ENCODE data around the gene STRN.
"Not testable (repeated sequence)": the region's sequence is repeated elsewhere in the genome, so short reads cannot be mapped to it uniquely, and the experiment has no call there.

Gene STRN

GRCh38 chr2:36906277-36906676 is 60.1 kb downstream of the STRN start:
- no peak for DNase-seq

GRCh38 chr2:36904636-36905035 is 61.7 kb downstream of the STRN start:
- DNase-seq, result no peak

- no peak for DNase-seq
These were observed 63.8 kb downstream of the STRN start for GRCh38 chr2:36902385-36903120.

DNA sequence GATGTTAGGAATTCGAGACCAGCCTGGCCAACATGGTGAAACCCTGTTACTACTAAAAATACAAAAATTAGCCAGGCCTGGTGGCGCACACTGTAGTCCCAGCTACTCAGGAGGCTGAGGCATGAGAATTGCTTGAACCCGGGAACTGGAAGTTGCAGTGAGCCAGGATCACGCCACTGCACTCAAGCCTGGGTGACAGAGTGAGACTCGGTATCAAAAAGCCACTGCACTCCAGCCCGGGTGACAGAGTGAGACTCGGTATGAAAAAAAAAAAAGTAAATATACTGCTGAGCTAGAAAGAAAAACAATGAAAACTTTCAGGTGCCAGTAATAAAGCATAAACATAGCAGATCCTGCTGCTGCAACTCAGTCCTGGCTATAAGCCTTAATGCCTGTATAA is 73.5 kb downstream of the STRN start:
- DNase-seq, result no peak

DNA sequence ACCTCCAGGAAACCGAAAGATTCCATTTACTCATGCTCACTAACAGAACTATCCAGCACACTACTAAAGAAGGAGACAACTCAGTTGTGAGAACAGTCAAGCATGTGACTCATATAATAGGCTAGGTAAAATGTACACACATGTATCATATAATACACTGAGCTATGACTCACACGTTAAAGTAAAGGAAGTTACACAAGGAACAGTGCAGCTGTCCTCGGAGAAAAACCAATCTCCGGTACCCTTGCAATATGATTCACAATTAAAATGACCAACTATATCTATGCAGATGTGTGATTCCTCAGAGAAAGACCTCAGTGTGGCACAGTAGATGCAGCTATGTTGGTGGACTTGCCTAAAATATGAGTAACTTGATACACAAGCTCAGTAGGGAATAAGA is 76.5 kb downstream of the STRN start:
- no peak for DNase-seq

GRCh38 chr2:36887095-36887494 is 79.2 kb downstream of the STRN start:
- DNase-seq, result not testable (repeated sequence)

DNA sequence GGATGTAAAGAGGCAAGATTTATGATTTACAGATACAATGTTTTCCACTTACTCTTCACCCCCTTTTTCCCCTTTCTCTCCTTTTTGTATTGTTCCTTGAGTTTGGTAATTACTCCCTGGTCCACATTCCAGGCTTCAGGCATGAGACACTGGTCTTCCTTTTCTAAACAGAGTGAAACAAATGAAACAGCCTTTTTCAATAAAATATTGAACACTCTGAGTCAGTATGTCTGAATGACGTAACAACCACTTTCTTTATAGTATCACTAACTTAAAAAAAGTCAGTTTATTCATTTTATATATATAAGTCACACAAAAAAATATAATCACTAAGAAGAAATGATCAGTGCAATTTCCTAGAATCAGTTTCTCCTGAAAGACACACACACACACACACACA is 79.7 kb downstream of the STRN start:
- no peak for DNase-seq

- DNase-seq, result no peak
These were observed 80.7 kb downstream of the STRN start for GRCh38 chr2:36885605-36886004.

DNA sequence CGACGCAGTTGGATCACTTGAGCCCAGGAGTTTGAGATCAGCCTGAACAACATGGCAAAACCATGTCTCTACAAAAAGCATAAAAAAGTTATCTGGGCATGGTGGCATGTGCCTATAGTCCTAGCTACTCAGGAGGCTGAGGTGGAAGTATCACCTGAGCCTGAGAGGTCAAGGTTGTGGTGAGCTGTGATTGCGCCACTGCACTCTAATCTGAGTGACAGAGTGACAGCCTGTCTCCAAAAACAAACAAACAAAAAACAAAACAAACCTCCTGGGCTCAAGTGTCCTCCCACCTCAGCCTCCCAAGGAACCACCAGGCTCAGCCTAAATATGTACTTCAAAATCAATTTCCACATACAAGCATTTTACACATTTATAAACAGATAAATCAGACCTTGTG is 83.8 kb downstream of the STRN start:
- DNase-seq, result no peak

GRCh38 chr2:36881816-36882215 is 84.5 kb downstream of the STRN start:
- DNase-seq, result no peak

GRCh38 chr2:36878429-36878828 is 87.9 kb downstream of the STRN start:
- DNase-seq, result no peak

- no peak for DNase-seq
These were observed 95.1 kb downstream of the STRN start for GRCh38 chr2:36871068-36871707.

GRCh38 chr2:36869606-36870005 is 96.7 kb downstream of the STRN start:
- DNase-seq, result no peak

- no peak for DNase-seq
These were observed 104.4 kb downstream of the STRN start for GRCh38 chr2:36861896-36862295.

GRCh38 chr2:36859366-36859792 is 107.0 kb downstream of the STRN start:
- DNase-seq, result no peak

DNA sequence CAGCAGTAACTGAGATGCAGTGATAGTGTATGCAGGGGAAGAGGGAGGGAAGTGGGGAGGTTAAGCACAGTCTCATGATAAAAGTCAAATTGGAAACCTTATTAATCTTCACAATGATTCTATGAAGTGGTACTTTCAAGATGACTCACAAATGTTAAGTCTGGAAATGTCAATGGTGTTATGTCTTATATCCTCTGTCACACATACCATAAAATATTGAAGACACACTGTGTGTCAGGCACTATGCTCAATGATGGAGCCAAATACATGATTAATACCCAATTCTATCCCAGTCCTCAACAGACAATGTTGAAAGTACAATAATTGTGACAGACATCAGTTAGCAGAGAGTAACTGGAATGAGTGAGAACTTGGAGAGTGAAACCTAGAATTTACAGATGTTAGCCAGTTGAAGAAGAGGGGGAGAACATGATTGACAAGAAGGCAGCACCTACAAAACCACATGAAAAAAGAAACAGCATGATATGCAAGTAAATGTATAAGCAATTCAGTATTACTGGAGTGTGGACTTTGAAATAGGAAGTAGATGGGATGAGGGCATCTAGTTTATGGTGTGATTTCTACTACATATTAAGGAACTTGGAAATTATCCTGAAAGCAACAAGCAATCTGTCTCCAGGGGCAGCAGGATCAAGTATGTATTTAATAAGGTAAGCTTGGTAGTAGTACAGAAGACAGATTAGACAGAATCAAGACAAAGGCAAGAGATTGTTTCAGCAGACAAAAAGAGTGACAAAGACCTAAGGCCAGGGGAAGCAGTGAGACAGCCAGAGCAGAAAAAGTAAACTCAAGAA is 107.6 kb downstream of the STRN start:
- no peak for DNase-seq

DNA sequence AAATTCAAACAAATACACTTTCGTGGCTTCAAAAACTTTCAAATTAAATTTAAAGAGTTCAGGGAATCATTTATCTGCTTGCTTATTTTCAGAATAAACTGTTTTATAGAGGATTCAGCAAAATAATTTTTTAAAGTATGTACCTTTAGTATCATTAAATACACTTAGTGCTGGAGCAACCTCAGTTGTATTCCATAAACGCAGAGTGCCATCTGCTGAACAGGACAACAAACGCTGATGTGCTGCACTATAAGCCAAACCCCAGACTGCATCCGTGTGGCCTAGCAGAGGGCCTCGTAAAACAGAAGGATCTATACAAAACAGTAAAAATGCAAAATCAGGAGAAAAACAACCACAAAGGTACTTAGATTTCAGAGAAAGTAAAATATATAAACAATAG is 108.6 kb downstream of the STRN start:
- no peak for DNase-seq

- DNase-seq, result no peak
These were observed 110.9 kb downstream of the STRN start for GRCh38 chr2:36855429-36855828.

DNA sequence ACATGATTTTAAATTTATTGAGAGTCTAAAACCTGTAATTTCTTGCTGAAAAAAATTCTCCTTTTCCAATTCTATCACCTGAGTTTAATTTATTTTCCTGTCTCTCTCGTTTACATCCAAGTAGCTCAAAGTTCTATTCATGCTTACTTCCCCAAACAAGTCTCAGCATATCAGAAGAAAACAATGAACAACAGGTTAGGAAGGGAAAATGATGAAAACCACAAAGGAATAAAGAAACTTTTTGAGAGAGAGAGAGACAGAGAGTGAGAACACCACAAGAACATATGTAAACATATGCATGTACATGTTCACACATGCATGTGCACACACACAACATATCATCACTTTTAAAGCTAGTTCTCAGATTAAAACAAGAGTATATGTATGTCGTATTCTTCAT is 112.1 kb downstream of the STRN start:
- DNase-seq, result no peak

DNA sequence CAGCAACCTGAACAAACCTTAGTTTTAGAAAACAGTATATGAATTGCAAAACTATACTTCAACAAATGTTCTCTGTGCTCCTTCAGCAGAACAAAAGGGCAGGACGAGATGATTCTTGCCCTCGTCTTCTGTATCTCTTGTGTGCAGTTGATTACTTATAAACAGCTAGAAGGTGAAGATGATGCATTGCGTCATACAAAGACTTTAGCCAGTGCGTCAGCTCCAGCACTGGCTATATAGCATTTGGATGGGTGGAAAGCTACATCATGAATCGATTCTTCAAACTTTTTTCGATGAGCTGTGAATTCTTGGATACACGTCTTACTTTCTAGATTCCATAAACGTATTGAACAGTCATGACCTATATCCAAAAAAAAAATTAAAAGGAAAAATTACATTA is 117.1 kb downstream of the STRN start:
- no peak for DNase-seq

- no peak for DNase-seq
These were observed 122.5 kb downstream of the STRN start for GRCh38 chr2:36843838-36844237.

DNA sequence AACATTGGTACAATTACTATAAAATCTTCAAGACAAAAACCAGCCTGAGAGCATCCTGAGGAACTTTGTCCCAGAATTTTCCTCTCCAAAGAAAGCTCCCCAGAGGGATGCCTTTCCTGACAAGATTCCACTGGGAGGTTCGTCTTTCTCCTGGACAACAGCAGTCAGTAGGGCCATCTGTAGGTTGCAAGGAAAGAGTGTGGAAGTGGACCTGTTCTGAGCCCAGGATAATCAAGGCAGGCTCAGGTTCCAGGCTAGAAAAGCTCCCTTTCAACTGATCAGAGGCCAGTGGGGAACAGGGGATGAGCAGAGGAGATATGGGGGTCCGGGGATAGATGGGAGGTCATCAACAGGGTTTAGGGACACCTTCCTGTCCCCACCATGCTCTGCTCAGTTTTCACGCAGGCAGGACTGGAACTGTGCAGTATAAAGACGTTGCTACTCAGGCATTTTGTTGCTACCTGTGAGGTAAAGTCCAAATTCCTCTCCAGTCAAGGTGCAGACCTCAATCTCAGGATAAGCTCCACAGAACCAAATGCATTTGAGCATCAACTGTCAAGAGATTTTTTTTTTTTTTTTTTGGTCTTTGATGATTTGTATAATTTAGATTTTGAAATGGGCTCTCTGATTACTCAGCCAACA is 126.2 kb downstream of the STRN start:
- DNase-seq, result no peak
